Coronary artery (tissue), 2 donors: ENCODE results near the gene ZYX.
"Not testable (repeated sequence)": the region's sequence is repeated elsewhere in the genome, so short reads cannot be mapped to it uniquely, and the experiment has no call there.

Experiments used
- DNase-seq: peaks from one replicate; pipeline ENCODE4 v3.0.0-alpha.2; 2017; ENCODE audit warnings: low spot score
- H3K27ac ChIP-seq, 2 donors: fragments of 200-600 bp; sonication (generic); one replicate each; pipeline ENCODE4 v1.5.1; 2016 to 2019
- H3K4me3 ChIP-seq: fragments of 200-600 bp; sonication (generic); 2 replicates; pipeline ENCODE4 v1.5.1; 2016; ENCODE audit warnings: mild to moderate bottlenecking, moderate library complexity
- CTCF ChIP-seq: fragments of 200-600 bp; sonication (generic); IDR thresholded peaks from one replicate; pipeline ENCODE4 v1.5.1; 2019; ENCODE audit warnings: antibody characterized with exemption

The ZYX gene

DNA sequence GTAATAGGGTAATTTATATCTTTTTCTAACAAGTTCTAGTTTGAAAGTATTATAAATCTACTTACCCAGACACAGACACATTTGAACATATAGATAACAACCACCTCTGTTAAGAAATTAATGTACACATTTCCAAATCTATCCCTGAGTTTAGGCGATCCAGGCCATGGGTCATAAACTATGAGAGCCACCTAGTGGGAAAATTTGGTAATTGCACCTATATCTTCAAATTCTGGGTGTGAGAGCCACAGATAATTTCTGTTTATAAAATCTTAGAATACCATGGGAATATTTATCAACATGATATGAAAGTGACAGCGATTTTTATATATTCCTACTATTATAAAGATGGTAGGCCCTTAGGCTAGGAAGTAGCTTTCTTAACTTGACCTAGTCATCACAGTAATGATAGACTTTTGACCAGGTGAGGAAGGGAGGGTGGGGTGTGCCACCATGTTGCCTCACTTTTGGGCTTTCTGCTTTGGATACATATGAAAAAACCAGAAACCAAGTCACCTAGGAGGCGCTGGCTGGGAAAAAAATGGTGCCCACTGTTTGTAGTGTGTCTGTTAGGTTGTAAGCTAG lies 35.5 kb downstream of the ZYX start:
- H3K4me3 ChIP-seq, result no peak overlapping the region
- TF ChIP-seq CTCF, result peak; percentile 60
- H3K27ac ChIP-seq, result no peak overlapping the region
- no peak for DNase-seq

DNA sequence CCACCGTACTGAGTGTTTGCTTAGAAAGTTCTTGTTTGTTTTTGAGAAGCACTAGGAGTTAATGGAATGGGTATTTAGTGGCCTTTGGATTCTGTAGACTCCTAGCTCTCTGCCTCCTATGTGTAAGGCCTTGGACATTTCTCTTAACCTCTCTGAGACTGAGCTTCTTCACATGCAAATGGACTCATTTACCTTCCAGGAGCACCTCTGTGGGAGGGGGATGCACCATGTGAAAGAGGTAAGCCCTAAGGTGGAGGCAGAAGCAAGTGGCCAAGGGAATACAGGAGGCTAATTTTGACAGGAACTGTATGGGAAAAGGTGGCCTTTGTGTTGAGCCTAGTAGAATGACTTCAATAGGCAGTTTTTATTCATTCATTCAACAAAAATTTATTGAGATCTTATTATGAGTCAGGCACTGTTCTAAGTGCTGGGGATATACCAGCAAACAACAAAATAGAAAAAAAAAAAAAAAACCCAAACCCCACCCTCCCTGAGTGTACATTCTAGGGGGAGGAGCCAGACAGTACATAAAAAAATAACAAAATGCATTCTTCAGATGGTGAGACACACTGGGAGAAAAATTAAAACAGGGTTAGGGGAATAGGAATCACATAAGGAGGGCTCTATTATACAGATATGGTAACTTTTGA lies 36.7 kb downstream of the ZYX start:
- H3K4me3 ChIP-seq, result no peak overlapping the region
- H3K27ac ChIP-seq, result no peak overlapping the region
- DNase-seq, result no peak
- no peak for TF ChIP-seq CTCF

DNA sequence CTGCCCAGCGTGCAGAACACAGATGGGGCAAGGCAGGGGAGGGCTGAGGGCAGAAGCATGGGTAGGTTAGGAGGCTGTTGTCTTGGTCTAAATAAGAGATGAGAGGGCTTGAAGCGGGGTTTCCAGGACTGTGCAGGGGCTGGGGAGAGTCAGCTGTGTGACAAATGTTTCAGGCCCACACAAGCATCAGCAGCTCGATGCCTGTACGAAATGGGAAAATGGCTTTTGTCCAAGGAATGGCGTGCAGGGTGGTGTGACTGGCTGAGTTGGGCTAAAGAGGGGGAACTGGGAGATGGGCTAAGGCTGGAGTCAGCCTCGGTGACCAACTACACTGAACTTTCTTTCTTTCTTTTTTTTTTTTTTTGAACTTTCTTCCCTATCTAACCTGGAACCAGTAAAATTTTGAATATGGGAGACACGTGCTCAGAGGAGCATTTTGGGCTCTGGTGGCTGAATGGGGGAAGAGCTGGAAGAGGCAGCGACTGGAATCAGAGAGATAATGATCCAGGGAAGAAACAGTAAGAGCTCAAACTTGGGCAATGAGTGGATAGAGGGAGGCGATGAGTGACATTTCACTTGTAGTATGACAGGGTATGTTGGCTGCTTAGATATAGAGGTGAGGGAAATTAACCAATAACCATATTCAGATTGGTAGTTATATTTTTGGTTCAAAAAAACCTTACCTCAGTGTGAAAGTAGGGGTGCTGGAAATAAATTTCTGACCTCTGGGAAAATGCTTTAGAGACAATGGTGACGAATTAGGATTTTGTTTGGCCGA lies 37.7 kb downstream of the ZYX start:
- TF ChIP-seq CTCF, result no peak
- DNase-seq, result no peak
- no peak overlapping the region for H3K4me3 ChIP-seq
- no peak overlapping the region for H3K27ac ChIP-seq

DNA sequence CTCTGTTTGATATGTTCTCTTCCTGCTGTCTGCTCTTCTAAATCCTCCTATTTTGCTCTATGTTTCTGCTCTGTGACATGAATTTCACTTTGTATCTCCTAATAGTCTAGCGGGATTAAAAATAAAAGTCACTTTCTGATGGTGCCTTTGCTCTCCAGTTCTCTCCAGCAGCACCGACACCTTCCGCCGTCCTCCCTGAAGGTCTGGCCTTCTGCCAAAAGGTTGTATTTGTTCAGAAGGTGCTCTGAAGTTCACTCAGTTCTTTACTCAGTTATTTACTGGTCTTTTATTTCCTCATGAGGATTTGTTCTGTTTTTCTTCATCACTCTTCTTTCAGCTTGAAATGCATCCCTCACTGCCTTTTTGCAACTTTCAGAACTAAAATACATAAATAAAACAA lies 38.7 kb downstream of the ZYX start:
- Histone ChIP-seq H3K4me3 (no peak overlapping the region), H3K27ac (no peak overlapping the region)
- no peak for DNase-seq
- no peak for TF ChIP-seq CTCF

- H3K4me3 ChIP-seq, DNase-seq, H3K27ac ChIP-seq: not testable (repeated sequence)
Measured at GRCh38 chr7:143420624-143421023, 39.5 kb downstream of the ZYX start.

GRCh38 chr7:143422033-143422432 lies 40.9 kb downstream of the ZYX start:
- no peak for DNase-seq

GRCh38 chr7:143424476-143424875 lies 43.3 kb downstream of the ZYX start:
- not testable (repeated sequence) for H3K4me3 ChIP-seq, DNase-seq, H3K27ac ChIP-seq

More at GRCh38 chr7:143422033-143422432, 40.9 kb downstream of the ZYX start:
- H3K27ac ChIP-seq, result no peak overlapping the region
- H3K4me3 ChIP-seq, result no peak overlapping the region
- TF ChIP-seq CTCF, result no peak
